Gastrocnemius medialis (tissue), 4 donors: ENCODE results near the gene SSX2B.
"Not testable (repeated sequence)": the region's sequence is repeated elsewhere in the genome, so short reads cannot be mapped to it uniquely, and the experiment has no call there.

ENCODE experiments used
- POLR2A ChIP-seq, 2 donors: fragments of 450-650 bp; IDR thresholded peaks; one replicate each; pipeline ENCODE4 v1.6.1; 2017; ENCODE audit warnings: antibody characterized with exemption in 2 of 2, mild to moderate bottlenecking in 2 of 2, moderate library complexity in 2 of 2
- TF ChIP-seq, protein P1 (sequence below), 5 experiments: fragments of 450-650 bp in 3 of 5; fragments of 200-600 bp in 2 of 5; sonication (generic) in 2 of 5; IDR thresholded peaks in 4 of 5; conservative IDR thresholded peaks in 1 of 5; 1 replicate in 4 of 5; 2 replicates in 1 of 5; pipeline ENCODE4 v1.5.1; 2016 to 2019; ENCODE audit warnings: antibody characterized with exemption in 5 of 5, mild to moderate bottlenecking in 3 of 5, moderate library complexity in 3 of 5

- TF ChIP-seq, protein P1, sequence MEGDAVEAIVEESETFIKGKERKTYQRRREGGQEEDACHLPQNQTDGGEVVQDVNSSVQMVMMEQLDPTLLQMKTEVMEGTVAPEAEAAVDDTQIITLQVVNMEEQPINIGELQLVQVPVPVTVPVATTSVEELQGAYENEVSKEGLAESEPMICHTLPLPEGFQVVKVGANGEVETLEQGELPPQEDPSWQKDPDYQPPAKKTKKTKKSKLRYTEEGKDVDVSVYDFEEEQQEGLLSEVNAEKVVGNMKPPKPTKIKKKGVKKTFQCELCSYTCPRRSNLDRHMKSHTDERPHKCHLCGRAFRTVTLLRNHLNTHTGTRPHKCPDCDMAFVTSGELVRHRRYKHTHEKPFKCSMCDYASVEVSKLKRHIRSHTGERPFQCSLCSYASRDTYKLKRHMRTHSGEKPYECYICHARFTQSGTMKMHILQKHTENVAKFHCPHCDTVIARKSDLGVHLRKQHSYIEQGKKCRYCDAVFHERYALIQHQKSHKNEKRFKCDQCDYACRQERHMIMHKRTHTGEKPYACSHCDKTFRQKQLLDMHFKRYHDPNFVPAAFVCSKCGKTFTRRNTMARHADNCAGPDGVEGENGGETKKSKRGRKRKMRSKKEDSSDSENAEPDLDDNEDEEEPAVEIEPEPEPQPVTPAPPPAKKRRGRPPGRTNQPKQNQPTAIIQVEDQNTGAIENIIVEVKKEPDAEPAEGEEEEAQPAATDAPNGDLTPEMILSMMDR (IDR thresholded peaks at IDR 0.05 in 4 of 5, conservative IDR thresholded peaks at IDR 0.05 in 1 of 5), result not testable (repeated sequence)
- not testable (repeated sequence) for TF ChIP-seq POLR2A (IDR thresholded peaks at IDR 0.05)
These were observed 44.0 kb upstream of the SSX2B start, which contains the start of gene SSX2 for GRCh38 chrX:52707078-52707477.
